ENCODE measurements around the gene PER1. TPM values are rescaled to one million over a fixed set of nuclear protein-coding genes. Genes with fewer than 3 reads are reported as not detected.
A peak's percentile ranks its signal among the peaks of the same experiment; 100 is the strongest.

Gene PER1
- total and polyA plus RNA-seq, 9 of the 15 experiments (the other 6 are each of a cell fraction or from before 2014, with no cell fraction given) = 0.13 to 26.0 (median 3.4) TPM

DNA sequence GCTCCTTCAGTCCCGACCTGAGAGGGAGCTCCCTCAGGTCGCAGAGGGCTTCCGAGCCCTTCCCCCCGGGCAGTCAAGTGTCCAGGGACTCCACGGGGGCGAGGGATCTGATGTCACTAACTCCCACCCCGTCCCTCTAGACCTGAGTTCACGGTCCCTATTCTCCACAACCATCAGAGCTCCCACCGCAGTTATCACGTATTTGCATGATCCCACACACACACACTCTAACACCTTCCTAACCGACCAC is 3.7 kb upstream of the PER1 start (continued):
- TF ChIP-seq HLTF (IDR thresholded peaks at IDR 0.05) (0 out of 2 replicates have a peak, but pooled peaks have one; percentile 83), CREBBP (IDR thresholded peaks at IDR 0.05; ENCODE audit: low read depth, low read length) (no peak), FOXA3 (CRISPR knock-in tag; conservative IDR thresholded peaks at IDR 0.05 in 1 of 2, IDR thresholded peaks at IDR 0.05 in 1 of 2) (no peak), ZBTB5 (IDR thresholded peaks at IDR 0.05) (0 out of 2 replicates have a peak, but pooled peaks have one; percentile 5), ZNF282 (CRISPR knock-in tag; IDR thresholded peaks at IDR 0.05) (no peak), STAT5B (CRISPR knock-in tag; IDR thresholded peaks at IDR 0.05) (no peak), ARID1B (IDR thresholded peaks at IDR 0.05) (0 out of 2 replicates have a peak, but pooled peaks have one; percentile 18), FOS (IDR thresholded peaks at IDR 0.05; ENCODE audit: extremely low read depth, insufficient read length) (no peak), MTA1 (IDR thresholded peaks at IDR 0.05; ENCODE audit: borderline replicate concordance) (0 out of 2 replicates have a peak, but pooled peaks have one; percentile 7), NFE2L1 (tag; IDR thresholded peaks at IDR 0.05; ENCODE audit: borderline replicate concordance, low read depth) (no peak), CBX1 (IDR thresholded peaks at IDR 0.05; ENCODE audit: low read depth) (no peak), ZNF699 (CRISPR knock-in tag; IDR thresholded peaks at IDR 0.05; ENCODE audit: insufficient replicate concordance) (no peak), HNRNPUL1 (IDR thresholded peaks at IDR 0.05; ENCODE audit: low read length) (no peak), EP400 (IDR thresholded peaks at IDR 0.05) (no peak), BCOR (IDR thresholded peaks at IDR 0.05) (0 out of 2 replicates have a peak, but pooled peaks have one; percentile 21), RBM14 (IDR thresholded peaks at IDR 0.05; ENCODE audit: borderline replicate concordance, insufficient read depth, low read depth, low read length) (no peak), NONO (IDR thresholded peaks at IDR 0.05; ENCODE audit: low read depth in 2 of 2, low read length in 1 of 2) (no peak)
- TF ChIP-seq, protein P1, sequence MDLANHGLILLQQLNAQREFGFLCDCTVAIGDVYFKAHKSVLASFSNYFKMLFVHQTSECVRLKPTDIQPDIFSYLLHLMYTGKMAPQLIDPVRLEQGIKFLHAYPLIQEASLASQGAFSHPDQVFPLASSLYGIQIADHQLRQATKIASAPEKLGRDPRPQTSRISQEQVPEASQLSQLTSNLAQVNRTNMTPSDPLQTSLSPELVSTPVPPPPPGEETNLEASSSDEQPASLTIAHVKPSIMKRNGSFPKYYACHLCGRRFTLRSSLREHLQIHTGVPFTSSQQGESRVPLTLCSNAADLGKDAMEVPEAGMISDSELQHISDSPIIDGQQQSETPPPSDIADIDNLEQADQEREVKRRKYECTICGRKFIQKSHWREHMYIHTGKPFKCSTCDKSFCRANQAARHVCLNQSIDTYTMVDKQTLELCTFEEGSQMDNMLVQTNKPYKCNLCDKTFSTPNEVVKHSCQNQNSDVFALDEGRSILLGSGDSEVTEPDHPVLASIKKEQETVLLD (IDR thresholded peaks at IDR 0.05) = 0 out of 2 replicates have a peak, but pooled peaks have one; percentile 48
- TF ChIP-seq, protein P2, sequence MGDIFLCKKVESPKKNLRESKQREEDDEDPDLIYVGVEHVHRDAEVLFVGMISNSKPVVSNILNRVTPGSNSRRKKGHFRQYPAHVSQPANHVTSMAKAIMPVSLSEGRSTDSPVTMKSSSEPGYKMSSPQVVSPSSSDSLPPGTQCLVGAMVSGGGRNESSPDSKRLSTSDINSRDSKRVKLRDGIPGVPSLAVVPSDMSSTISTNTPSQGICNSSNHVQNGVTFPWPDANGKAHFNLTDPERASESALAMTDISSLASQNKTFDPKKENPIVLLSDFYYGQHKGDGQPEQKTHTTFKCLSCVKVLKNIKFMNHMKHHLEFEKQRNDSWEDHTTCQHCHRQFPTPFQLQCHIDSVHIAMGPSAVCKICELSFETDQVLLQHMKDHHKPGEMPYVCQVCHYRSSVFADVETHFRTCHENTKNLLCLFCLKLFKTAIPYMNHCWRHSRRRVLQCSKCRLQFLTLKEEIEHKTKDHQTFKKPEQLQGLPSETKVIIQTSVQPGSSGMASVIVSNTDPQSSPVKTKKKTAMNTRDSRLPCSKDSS (IDR thresholded peaks at IDR 0.05; ENCODE audit: low read depth, partially characterized antibody) = no peak
- TF ChIP-seq, protein P3, sequence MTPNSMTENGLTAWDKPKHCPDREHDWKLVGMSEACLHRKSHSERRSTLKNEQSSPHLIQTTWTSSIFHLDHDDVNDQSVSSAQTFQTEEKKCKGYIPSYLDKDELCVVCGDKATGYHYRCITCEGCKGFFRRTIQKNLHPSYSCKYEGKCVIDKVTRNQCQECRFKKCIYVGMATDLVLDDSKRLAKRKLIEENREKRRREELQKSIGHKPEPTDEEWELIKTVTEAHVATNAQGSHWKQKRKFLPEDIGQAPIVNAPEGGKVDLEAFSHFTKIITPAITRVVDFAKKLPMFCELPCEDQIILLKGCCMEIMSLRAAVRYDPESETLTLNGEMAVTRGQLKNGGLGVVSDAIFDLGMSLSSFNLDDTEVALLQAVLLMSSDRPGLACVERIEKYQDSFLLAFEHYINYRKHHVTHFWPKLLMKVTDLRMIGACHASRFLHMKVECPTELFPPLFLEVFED (CRISPR knock-in tag; conservative IDR thresholded peaks at IDR 0.05) = 0 out of 2 replicates have a peak, but pooled peaks have one; percentile 52
- TF ChIP-seq, protein P4, sequence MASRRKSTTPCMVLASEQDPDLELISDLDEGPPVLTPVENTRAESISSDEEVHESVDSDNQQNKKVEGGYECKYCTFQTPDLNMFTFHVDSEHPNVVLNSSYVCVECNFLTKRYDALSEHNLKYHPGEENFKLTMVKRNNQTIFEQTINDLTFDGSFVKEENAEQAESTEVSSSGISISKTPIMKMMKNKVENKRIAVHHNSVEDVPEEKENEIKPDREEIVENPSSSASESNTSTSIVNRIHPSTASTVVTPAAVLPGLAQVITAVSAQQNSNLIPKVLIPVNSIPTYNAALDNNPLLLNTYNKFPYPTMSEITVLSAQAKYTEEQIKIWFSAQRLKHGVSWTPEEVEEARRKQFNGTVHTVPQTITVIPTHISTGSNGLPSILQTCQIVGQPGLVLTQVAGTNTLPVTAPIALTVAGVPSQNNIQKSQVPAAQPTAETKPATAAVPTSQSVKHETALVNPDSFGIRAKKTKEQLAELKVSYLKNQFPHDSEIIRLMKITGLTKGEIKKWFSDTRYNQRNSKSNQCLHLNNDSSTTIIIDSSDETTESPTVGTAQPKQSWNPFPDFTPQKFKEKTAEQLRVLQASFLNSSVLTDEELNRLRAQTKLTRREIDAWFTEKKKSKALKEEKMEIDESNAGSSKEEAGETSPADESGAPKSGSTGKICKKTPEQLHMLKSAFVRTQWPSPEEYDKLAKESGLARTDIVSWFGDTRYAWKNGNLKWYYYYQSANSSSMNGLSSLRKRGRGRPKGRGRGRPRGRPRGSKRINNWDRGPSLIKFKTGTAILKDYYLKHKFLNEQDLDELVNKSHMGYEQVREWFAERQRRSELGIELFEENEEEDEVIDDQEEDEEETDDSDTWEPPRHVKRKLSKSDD (conservative IDR thresholded peaks at IDR 0.05; ENCODE audit: low read length) = no peak

All from K562 (cell line).